Aorta (tissue), 4 donors: Measurements from ENCODE around the gene ZNF761. TPM values are rescaled to one million over a fixed set of nuclear protein-coding genes. Genes with fewer than 3 reads are reported as not detected.

Experiments
- polyA plus RNA-seq, 2 donors: library from polyadenylated mRNA; stranded (reverse); fragments of 200-250 nt; gene quantifications; one replicate each; pipeline ENCODE4 v1.2.3, GENCODE V29; 2013
- total RNA-seq, 2 donors: library from RNA; stranded (reverse); fragmentation: NEBNext Ultra II Directional; extraction: Animal tissue kit (Norgen Biotek cat#: 25700); gene quantifications; one replicate each; pipeline ENCODE4 v1.2.1, GENCODE V29; 2021
- donor health status: healthy with polysubstance abuse.
- donor health status: Bipolar disorder and iron deficiency.
- donor health status: DM: no; HTN: no; CAD: no.
- donor health status: DM: yes; HTN: yes; CAD: no.

The ZNF761 gene
- total and polyA plus RNA-seq, 4 donors: 4.5 to 10.2 (median 8.7) TPM

Other genes with a start within 250 kb of the ZNF761 start
- gene ZNF665, start 238.6 kb upstream of the ZNF761 start, total RNA-seq: 1 to 10 TPM; 4.4 to 9.2 TPM
- gene ZNF665, start 238.6 kb upstream of the ZNF761 start, polyA plus RNA-seq: 1 to 10 TPM in 1 of 2 donors, under 1 TPM in 1; 0.38 to 5.4 TPM
- 10 to 100 TPM; 18.5 to 23.5 TPM for gene ZNF677, start 177.1 kb upstream of the ZNF761 start, total RNA-seq
- gene ZNF677, start 177.1 kb upstream of the ZNF761 start, polyA plus RNA-seq: 1 to 10 TPM; 3.6 to 9.5 TPM
- gene VN1R2, start 173.7 kb upstream of the ZNF761 start, total RNA-seq: not detected
- not detected for gene VN1R2, start 173.7 kb upstream of the ZNF761 start, polyA plus RNA-seq
- not detected for gene VN1R4, start 164.3 kb upstream of the ZNF761 start, total RNA-seq
- not detected for gene VN1R4, start 164.3 kb upstream of the ZNF761 start, polyA plus RNA-seq
- gene ZNF845, start 98.2 kb upstream of the ZNF761 start, total RNA-seq: 1 to 10 TPM; 7.3 to 7.5 TPM
- gene ZNF845, start 98.2 kb upstream of the ZNF761 start, polyA plus RNA-seq: 1 to 10 TPM; 1.7 to 2.6 TPM
- 10 to 100 TPM; 12.0 to 14.8 TPM for gene ZNF525, start 66.3 kb upstream of the ZNF761 start, total RNA-seq
- 10 to 100 TPM in 1 of 2 donors, 1 to 10 TPM in 1; 8.4 to 16.3 TPM for gene ZNF525, start 66.3 kb upstream of the ZNF761 start, polyA plus RNA-seq
- gene ZNF765, start 36.8 kb upstream of the ZNF761 start, total RNA-seq: 10 to 100 TPM in 1 of 2 donors, 1 to 10 TPM in 1; 9.4 to 13.5 TPM
- 1 to 10 TPM; 2.8 to 3.5 TPM for gene ZNF765, start 36.8 kb upstream of the ZNF761 start, polyA plus RNA-seq
- gene ZNF813, start 35.7 kb downstream of the ZNF761 start, total RNA-seq: 1 to 10 TPM; 3.0 to 4.0 TPM
- 1 to 10 TPM in 1 of 2 donors, under 1 TPM in 1; 0.69 to 2.3 TPM for gene ZNF813, start 35.7 kb downstream of the ZNF761 start, polyA plus RNA-seq
- 10 to 100 TPM; 21.4 to 59.6 TPM for gene ZNF331, start 106.2 kb downstream of the ZNF761 start, total RNA-seq
- 10 to 100 TPM in 1 of 2 donors, 1 to 10 TPM in 1; 7.3 to 13.3 TPM for gene ZNF331, start 106.2 kb downstream of the ZNF761 start, polyA plus RNA-seq
- not detected for gene DPRX, start 200.0 kb downstream of the ZNF761 start, total RNA-seq
- gene DPRX, start 200.0 kb downstream of the ZNF761 start, polyA plus RNA-seq: not detected